SU-DHL-6 (cell line): ENCODE results near the gene PSORS1C1.
"Not testable (repeated sequence)": the region's sequence is repeated elsewhere in the genome, so short reads cannot be mapped to it uniquely, and the experiment has no call there.

Experiments
- EZH2phosphoT487 ChIP-seq: fragments of 200-600 bp; sonication (generic), shearing (Covaris generic); conservative IDR thresholded peaks from 2 replicates; pipeline ENCODE4 v1.6.1; 2018; ENCODE audit warnings: mild to moderate bottlenecking, antibody characterized with exemption, low read length, moderate library complexity, mixed read lengths
- TF ChIP-seq, protein P1 (sequence below): fragments of 200-600 bp; sonication (generic); IDR thresholded peaks from one replicate; pipeline ENCODE4 v1.5.1; 2017; ENCODE audit warnings: antibody characterized with exemption, mild to moderate bottlenecking, low read length, moderate library complexity; ENCODE audit not compliant: insufficient read depth, poor library complexity, severe bottlenecking

DNA sequence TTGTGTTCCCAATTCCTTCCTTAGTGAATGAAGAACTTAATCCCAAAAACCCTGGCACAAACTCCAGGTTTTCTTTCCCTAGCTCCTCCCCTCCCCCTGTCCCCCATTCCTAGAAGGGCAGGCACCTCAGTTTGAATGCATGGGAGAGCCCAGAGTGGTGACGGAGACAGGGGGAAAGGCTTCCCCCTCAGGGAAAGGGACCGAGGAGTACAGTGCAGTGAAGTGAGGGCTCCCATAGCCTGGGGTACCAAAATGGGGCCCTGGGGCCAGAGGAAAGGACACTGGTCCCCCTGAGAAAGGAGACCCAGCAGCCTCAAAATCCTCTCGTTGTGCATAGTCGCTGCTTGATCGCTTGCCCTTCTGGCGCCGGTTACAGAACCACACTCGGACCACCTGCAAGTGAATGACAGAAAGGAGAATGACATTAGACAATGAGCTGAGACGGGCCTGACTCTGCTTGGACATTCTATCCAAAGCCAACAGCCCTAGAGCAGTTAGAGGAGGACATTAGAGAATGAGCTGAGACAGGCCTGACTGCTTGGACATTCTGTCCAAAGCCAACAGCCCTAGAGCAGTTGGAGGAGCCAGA is 50.0 kb downstream of the PSORS1C1 start:
- not testable (repeated sequence) for TF ChIP-seq EZH2phosphoT487
- TF ChIP-seq, protein P1, sequence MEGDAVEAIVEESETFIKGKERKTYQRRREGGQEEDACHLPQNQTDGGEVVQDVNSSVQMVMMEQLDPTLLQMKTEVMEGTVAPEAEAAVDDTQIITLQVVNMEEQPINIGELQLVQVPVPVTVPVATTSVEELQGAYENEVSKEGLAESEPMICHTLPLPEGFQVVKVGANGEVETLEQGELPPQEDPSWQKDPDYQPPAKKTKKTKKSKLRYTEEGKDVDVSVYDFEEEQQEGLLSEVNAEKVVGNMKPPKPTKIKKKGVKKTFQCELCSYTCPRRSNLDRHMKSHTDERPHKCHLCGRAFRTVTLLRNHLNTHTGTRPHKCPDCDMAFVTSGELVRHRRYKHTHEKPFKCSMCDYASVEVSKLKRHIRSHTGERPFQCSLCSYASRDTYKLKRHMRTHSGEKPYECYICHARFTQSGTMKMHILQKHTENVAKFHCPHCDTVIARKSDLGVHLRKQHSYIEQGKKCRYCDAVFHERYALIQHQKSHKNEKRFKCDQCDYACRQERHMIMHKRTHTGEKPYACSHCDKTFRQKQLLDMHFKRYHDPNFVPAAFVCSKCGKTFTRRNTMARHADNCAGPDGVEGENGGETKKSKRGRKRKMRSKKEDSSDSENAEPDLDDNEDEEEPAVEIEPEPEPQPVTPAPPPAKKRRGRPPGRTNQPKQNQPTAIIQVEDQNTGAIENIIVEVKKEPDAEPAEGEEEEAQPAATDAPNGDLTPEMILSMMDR, result not testable (repeated sequence)
